ENCODE results near the gene ELL. TPM values are rescaled to one million over a fixed set of nuclear protein-coding genes. Genes with fewer than 3 reads are reported as not detected.
A peak's percentile ranks its signal among the peaks of the same experiment; 100 is the strongest.
"Not testable (repeated sequence)": the region's sequence is repeated elsewhere in the genome, so short reads cannot be mapped to it uniquely, and the experiment has no call there.

The ELL gene
- total and polyA plus RNA-seq, 8 donors, result 4.1 to 88.7 (median 11.2) TPM

- no peak overlapping the region for H3K4me3 ChIP-seq
- TF ChIP-seq CTCF (IDR thresholded peaks at IDR 0.05) (no peak), EP300 (IDR thresholded peaks at IDR 0.05) (no peak), POLR2AphosphoS5 (IDR thresholded peaks at IDR 0.05) (no peak), POLR2A (IDR thresholded peaks at IDR 0.05) (no peak)
- intact Hi-C loops (cut with DNase I; ENCODE audit: low total_unique reads), result no loop called here
- peaks cover 15 to 29% (median 24%) of the 10 kb centered on the region in 4 donors for H3K4me1 ChIP-seq
- WGBS, 5 donors, result 79 to 92% (median 90%) methylated on average over 9 of the region's 9 CpGs
- H3K9me3 ChIP-seq, result no peaks in the 10 kb centered on the region
- no peak for DNase-seq
- H3K27ac ChIP-seq, result no peak overlapping the region
- H3K36me3 ChIP-seq, result no peaks in the 10 kb centered on the region
- no peaks in the 10 kb centered on the region for H3K27me3 ChIP-seq
These were observed 2.0 kb upstream of the ELL start for GRCh38 chr19:18523841-18524240.

- H3K36me3 ChIP-seq; DNase-seq; intact Hi-C loops (cut with DNase I; ENCODE audit: low total_unique reads); H3K27me3 ChIP-seq; H3K9me3 ChIP-seq: not testable (repeated sequence)
- WGBS, 5 donors, result 59 to 70% (median 61%) methylated on average over 19 of the region's 19 CpGs
- Histone ChIP-seq H3K4me3 (peak overlapping the region in 2 of 4 donors; percentile 6 to 16), H3K4me1 (peaks cover 18 to 32% (median 30%) of the 10 kb centered on the region in 4 donors), H3K27ac (peak overlapping the region; percentile 35 to 100 (median 60))
These were observed 1.1 kb upstream of the ELL start for GRCh38 chr19:18522862-18523440.

- Histone ChIP-seq H3K4me1 (peaks cover 18 to 37% (median 33%) of the 10 kb centered on the region in 4 donors), H3K9me3 (no peaks in the 10 kb centered on the region), H3K27ac (peak overlapping the region; percentile 97 to 100 (median 99)), H3K27me3 (no peaks in the 10 kb centered on the region), H3K36me3 (no peaks in the 10 kb centered on the region), H3K4me3 (peak overlapping the region; percentile 73 to 99 (median 91))
- DNase-seq, result peak; percentile 100
- TF ChIP-seq POLR2A (IDR thresholded peaks at IDR 0.05), result no peak
- TF ChIP-seq POLR2AphosphoS5 (IDR thresholded peaks at IDR 0.05), result peak; percentile 42 to 86 (median 50)
- peak in 1 of 7 experiments; percentile 30 for TF ChIP-seq CTCF (IDR thresholded peaks at IDR 0.05)
- no peak for TF ChIP-seq EP300 (IDR thresholded peaks at IDR 0.05)
- WGBS, 5 donors, result 1 to 2% (median 1%) methylated on average over 37 to 51 of the region's 51 CpGs
- intact Hi-C loops (cut with DNase I; ENCODE audit: low total_unique reads), result no loop called here
These were observed 423 bp upstream of the ELL start for GRCh38 chr19:18522124-18522861.

GRCh38 chr19:18520848-18521691 is 800 bp downstream of the ELL start:
- peak overlapping the region; percentile 97 to 100 (median 99) for H3K27ac ChIP-seq
- DNase-seq, result peak; percentile 50 to 68
- intact Hi-C loops (cut with DNase I; ENCODE audit: low total_unique reads), result no loop called here
- H3K27me3 ChIP-seq, result no peaks in the 10 kb centered on the region
- TF ChIP-seq EP300 (IDR thresholded peaks at IDR 0.05) (no peak), CTCF (IDR thresholded peaks at IDR 0.05) (no peak), POLR2A (IDR thresholded peaks at IDR 0.05) (no peak), POLR2AphosphoS5 (IDR thresholded peaks at IDR 0.05) (no peak)
- H3K9me3 ChIP-seq, result no peaks in the 10 kb centered on the region
- peak overlapping the region; percentile 73 to 99 (median 91) for H3K4me3 ChIP-seq
- 0 to 1% (median 0%) methylated on average over 9 to 41 of the region's 41 CpGs for WGBS, 5 donors
- H3K36me3 ChIP-seq, result no peaks in the 10 kb centered on the region
- peaks cover 20 to 49% (median 46%) of the 10 kb centered on the region in 4 donors for H3K4me1 ChIP-seq
